Measurements from ENCODE around the gene LEMD1.

- TF ChIP-seq REST (IDR thresholded peaks at IDR 0.05; ENCODE audit: insufficient read depth in 1 of 2, low read depth in 2 of 2, low read length in 2 of 2) (no peak), POLR2AphosphoS5 (IDR thresholded peaks at IDR 0.05; ENCODE audit: low read depth, low read length) (no peak), TAF1 (IDR thresholded peaks at IDR 0.05; ENCODE audit: borderline replicate concordance, insufficient read depth, low read length) (no peak)
These were observed 23.3 kb downstream of the LEMD1 start for GRCh38 chr1:205398586-205398985.
